Neural crest cell (in vitro differentiated cells): Measurements from ENCODE around the gene C6orf163. TPM values are rescaled to one million over a fixed set of nuclear protein-coding genes. Genes with fewer than 3 reads are reported as not detected.

ENCODE experiments used
- DNase-seq: peaks from one replicate; pipeline ENCODE4 v3.0.0; 2021; ENCODE audit warnings: low read depth, mixed read lengths, low spot score
- H3K27ac Mint-ChIP-seq: one replicate; pipeline ENCODE4 v1.8.0; 2021; ENCODE audit warnings: mild to moderate bottlenecking, mixed read lengths; ENCODE audit not compliant: unreplicated experiment
- H3K27me3 Mint-ChIP-seq: 2 replicates; pipeline ENCODE4 v1.8.0; 2021; ENCODE audit warnings: low read depth, mild to moderate bottlenecking, mixed read lengths
- H3K36me3 Mint-ChIP-seq: 2 replicates; pipeline ENCODE4 v1.8.0; 2021; ENCODE audit warnings: low read depth, mild to moderate bottlenecking, mixed read lengths
- H3K4me1 Mint-ChIP-seq: 2 replicates; pipeline ENCODE4 v1.8.0; 2021; ENCODE audit warnings: mixed read lengths
- H3K4me3 Mint-ChIP-seq: one replicate; pipeline ENCODE4 v1.8.0; 2021; ENCODE audit warnings: mild to moderate bottlenecking, mixed read lengths
- H3K9me3 Mint-ChIP-seq: 2 replicates; pipeline ENCODE4 v1.8.0; 2021; ENCODE audit warnings: mixed read lengths
- CTCF ChIP-seq: fragments of 200-600 bp; sonication (generic); conservative IDR thresholded peaks from 2 replicates; pipeline ENCODE4 v1.5.0; 2021; ENCODE audit warnings: antibody characterized with exemption, mild to moderate bottlenecking
- total RNA-seq: library from RNA; stranded (reverse); gene quantifications from 2 replicates; pipeline ENCODE4 v1.2.1, GENCODE V29; 2021

C6orf163 gene
- total RNA-seq, 1 donor from 2014 or later = 3.5 TPM

GRCh38 chr6:87341899-87342298 lies 2.7 kb upstream of the C6orf163 start:
- H3K9me3 Mint-ChIP-seq = no peaks in the 10 kb centered on the region
- H3K27me3 Mint-ChIP-seq = no peaks in the 10 kb centered on the region
- peaks cover 5% of the 10 kb centered on the region for H3K36me3 Mint-ChIP-seq
- no peak overlapping the region for H3K27ac Mint-ChIP-seq
- H3K4me3 Mint-ChIP-seq = no peak overlapping the region
- TF ChIP-seq CTCF = no peak
- H3K4me1 Mint-ChIP-seq = no peaks in the 10 kb centered on the region
- DNase-seq = no peak

GRCh38 chr6:87342829-87343228 lies 1.8 kb upstream of the C6orf163 start:
- TF ChIP-seq CTCF = no peak
- Mint-ChIP-seq H3K9me3 (no peaks in the 10 kb centered on the region), H3K27ac (no peak overlapping the region), H3K36me3 (peaks cover 5% of the 10 kb centered on the region), H3K27me3 (no peaks in the 10 kb centered on the region), H3K4me3 (no peak overlapping the region), H3K4me1 (no peaks in the 10 kb centered on the region)
- DNase-seq = no peak

- no peaks in the 10 kb centered on the region for H3K9me3 Mint-ChIP-seq
- no peak for DNase-seq
- no peaks in the 10 kb centered on the region for H3K4me1 Mint-ChIP-seq
- TF ChIP-seq CTCF = no peak
- H3K27ac Mint-ChIP-seq = no peak overlapping the region
- H3K27me3 Mint-ChIP-seq = no peaks in the 10 kb centered on the region
- no peak overlapping the region for H3K4me3 Mint-ChIP-seq
- H3K36me3 Mint-ChIP-seq = peaks cover 3% of the 10 kb centered on the region
Observed at GRCh38 chr6:87346700-87347099, 2.1 kb downstream of the C6orf163 start.

GRCh38 chr6:87349896-87350295 lies 5.3 kb downstream of the C6orf163 start:
- H3K27ac Mint-ChIP-seq = no peak overlapping the region
- DNase-seq = no peak
- no peak overlapping the region for H3K4me3 Mint-ChIP-seq

GRCh38 chr6:87350516-87350915 lies 5.9 kb downstream of the C6orf163 start:
- Mint-ChIP-seq H3K9me3 (no peaks in the 10 kb centered on the region), H3K27ac (no peak overlapping the region), H3K27me3 (no peaks in the 10 kb centered on the region), H3K36me3 (no peaks in the 10 kb centered on the region), H3K4me1 (no peaks in the 10 kb centered on the region), H3K4me3 (no peak overlapping the region)
- no peak for DNase-seq
- TF ChIP-seq CTCF = no peak

More at GRCh38 chr6:87349896-87350295, 5.3 kb downstream of the C6orf163 start:
- Mint-ChIP-seq H3K4me1 (no peaks in the 10 kb centered on the region), H3K36me3 (no peaks in the 10 kb centered on the region), H3K9me3 (no peaks in the 10 kb centered on the region), H3K27me3 (no peaks in the 10 kb centered on the region)
- TF ChIP-seq CTCF = no peak

- Mint-ChIP-seq H3K9me3 (no peaks in the 10 kb centered on the region), H3K4me1 (no peaks in the 10 kb centered on the region), H3K36me3 (no peaks in the 10 kb centered on the region), H3K27me3 (no peaks in the 10 kb centered on the region), H3K27ac (no peak overlapping the region), H3K4me3 (no peak overlapping the region)
- DNase-seq = no peak
- no peak for TF ChIP-seq CTCF
Observed at GRCh38 chr6:87351583-87351982, 7.0 kb downstream of the C6orf163 start.
